Measurements from ENCODE around the gene DOK3. TPM values are rescaled to one million over a fixed set of nuclear protein-coding genes. Genes with fewer than 3 reads are reported as not detected.

The DOK3 gene
- total RNA-seq, 1 donor from 2014 or later: 4.7 TPM

- Mint-ChIP-seq H3K27ac (no peak overlapping the region), H3K4me1 (no peaks in the 10 kb centered on the region), H3K9me3 (no peaks in the 10 kb centered on the region), H3K36me3 (peaks cover 16% of the 10 kb centered on the region), H3K27me3 (ENCODE audit: low read depth) (no peaks in the 10 kb centered on the region), H3K4me3 (no peak overlapping the region)
- DNase-seq (ENCODE audit: low spot score in 2 of 2, unreplicated experiment in 2 of 2): no peak
- TF ChIP-seq, protein P1, sequence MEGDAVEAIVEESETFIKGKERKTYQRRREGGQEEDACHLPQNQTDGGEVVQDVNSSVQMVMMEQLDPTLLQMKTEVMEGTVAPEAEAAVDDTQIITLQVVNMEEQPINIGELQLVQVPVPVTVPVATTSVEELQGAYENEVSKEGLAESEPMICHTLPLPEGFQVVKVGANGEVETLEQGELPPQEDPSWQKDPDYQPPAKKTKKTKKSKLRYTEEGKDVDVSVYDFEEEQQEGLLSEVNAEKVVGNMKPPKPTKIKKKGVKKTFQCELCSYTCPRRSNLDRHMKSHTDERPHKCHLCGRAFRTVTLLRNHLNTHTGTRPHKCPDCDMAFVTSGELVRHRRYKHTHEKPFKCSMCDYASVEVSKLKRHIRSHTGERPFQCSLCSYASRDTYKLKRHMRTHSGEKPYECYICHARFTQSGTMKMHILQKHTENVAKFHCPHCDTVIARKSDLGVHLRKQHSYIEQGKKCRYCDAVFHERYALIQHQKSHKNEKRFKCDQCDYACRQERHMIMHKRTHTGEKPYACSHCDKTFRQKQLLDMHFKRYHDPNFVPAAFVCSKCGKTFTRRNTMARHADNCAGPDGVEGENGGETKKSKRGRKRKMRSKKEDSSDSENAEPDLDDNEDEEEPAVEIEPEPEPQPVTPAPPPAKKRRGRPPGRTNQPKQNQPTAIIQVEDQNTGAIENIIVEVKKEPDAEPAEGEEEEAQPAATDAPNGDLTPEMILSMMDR (IDR thresholded peaks at IDR 0.05; ENCODE audit: unreplicated experiment): no peak
Measured at GRCh38 chr5:177526791-177527190, 17.2 kb upstream of the DOK3 start.

DNA sequence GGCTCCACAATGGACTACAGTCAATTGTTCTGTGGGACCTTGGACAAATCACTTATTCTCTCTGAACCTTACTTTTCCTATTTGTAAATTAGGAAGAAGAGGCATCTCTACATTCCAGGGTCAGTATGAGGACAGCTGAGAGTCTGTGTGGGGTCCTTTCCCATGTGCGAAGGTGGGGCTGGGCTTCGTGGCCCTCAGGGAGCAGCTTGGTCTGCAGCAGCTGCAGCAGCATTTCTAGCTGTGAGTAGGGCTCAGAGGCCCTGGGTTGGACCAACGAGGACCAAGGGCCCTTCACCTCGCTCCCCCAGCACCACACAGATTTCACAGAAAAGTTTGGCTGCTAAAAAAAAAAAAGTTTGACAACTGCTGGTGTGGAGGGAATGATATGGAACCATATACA lies 16.6 kb upstream of the DOK3 start:
- Mint-ChIP-seq H3K36me3 (peaks cover 16% of the 10 kb centered on the region), H3K27ac (no peak overlapping the region)

DNA sequence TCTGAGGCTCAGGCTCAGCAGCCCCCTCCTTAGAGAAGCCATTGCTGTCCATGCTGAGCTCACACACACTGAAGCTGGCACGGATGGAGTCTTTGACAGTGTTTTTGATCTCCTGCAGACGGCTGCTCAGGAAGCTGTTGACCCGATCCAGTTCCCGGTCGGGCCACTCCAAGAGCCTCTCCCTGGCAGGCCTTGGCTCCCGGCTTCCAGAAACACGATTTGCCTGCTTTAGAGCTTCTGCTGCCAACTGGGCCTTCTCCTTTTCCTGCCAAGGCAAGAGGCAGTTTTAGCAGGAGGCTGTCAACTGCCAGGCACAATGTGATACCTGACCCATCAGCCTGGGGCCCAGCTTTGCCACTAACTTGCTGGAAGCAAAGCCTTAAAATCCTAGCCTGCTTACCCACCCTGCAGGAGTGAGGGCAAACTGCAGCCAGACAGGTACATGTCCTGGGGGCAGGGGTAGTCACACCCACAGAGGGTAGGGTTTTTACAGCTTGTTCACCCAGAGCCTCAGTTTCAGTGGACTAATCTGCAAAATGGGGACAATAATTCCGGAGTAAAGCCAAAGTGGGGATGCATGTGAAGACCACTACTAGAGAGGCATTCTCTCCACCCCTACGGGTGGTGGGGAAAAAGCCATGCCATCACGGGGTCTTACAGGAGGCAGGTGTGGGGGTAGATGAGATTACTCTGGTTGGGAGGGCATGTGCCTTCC lies 15.5 kb upstream of the DOK3 start:
- Mint-ChIP-seq H3K27ac (no peak overlapping the region), H3K4me1 (no peaks in the 10 kb centered on the region), H3K4me3 (no peak overlapping the region), H3K27me3 (ENCODE audit: low read depth) (no peaks in the 10 kb centered on the region), H3K36me3 (peaks cover 16% of the 10 kb centered on the region), H3K9me3 (no peaks in the 10 kb centered on the region)
- TF ChIP-seq, protein P1 (IDR thresholded peaks at IDR 0.05; ENCODE audit: unreplicated experiment): no peak
- no peak for DNase-seq (ENCODE audit: low spot score in 2 of 2, unreplicated experiment in 2 of 2)

More for the DNA sequence above, 16.6 kb upstream of the DOK3 start:
- Mint-ChIP-seq H3K4me1 (no peaks in the 10 kb centered on the region), H3K9me3 (no peaks in the 10 kb centered on the region), H3K4me3 (no peak overlapping the region), H3K27me3 (ENCODE audit: low read depth) (no peaks in the 10 kb centered on the region)
- TF ChIP-seq, protein P1 (IDR thresholded peaks at IDR 0.05; ENCODE audit: unreplicated experiment): no peak
- no peak for DNase-seq (ENCODE audit: low spot score in 2 of 2, unreplicated experiment in 2 of 2)

DNA sequence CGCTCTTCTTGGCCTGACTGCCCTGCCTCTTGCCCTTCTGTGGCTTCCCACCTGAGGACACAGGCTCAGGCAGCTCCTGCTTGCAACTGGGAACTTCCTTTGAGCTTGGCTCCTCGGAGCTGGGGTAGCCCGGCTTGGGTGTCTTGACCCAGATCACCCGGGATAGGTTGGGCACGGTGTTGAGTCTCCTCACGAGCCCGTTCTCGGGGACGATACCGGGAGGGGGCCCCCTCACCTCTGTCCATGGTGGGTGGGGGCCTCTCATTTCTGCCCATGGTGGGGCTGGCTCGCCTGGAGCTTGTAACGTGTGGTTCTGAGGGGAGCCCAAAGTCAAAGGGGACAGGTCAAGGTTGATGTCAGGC lies 14.9 kb upstream of the DOK3 start:
- Mint-ChIP-seq H3K36me3 (peaks cover 18% of the 10 kb centered on the region), H3K27ac (no peak overlapping the region), H3K4me3 (no peak overlapping the region), H3K9me3 (no peaks in the 10 kb centered on the region), H3K4me1 (no peaks in the 10 kb centered on the region), H3K27me3 (ENCODE audit: low read depth) (no peaks in the 10 kb centered on the region)
- TF ChIP-seq, protein P1 (IDR thresholded peaks at IDR 0.05; ENCODE audit: unreplicated experiment): no peak
- DNase-seq (ENCODE audit: low spot score in 2 of 2, unreplicated experiment in 2 of 2): no peak

DNA sequence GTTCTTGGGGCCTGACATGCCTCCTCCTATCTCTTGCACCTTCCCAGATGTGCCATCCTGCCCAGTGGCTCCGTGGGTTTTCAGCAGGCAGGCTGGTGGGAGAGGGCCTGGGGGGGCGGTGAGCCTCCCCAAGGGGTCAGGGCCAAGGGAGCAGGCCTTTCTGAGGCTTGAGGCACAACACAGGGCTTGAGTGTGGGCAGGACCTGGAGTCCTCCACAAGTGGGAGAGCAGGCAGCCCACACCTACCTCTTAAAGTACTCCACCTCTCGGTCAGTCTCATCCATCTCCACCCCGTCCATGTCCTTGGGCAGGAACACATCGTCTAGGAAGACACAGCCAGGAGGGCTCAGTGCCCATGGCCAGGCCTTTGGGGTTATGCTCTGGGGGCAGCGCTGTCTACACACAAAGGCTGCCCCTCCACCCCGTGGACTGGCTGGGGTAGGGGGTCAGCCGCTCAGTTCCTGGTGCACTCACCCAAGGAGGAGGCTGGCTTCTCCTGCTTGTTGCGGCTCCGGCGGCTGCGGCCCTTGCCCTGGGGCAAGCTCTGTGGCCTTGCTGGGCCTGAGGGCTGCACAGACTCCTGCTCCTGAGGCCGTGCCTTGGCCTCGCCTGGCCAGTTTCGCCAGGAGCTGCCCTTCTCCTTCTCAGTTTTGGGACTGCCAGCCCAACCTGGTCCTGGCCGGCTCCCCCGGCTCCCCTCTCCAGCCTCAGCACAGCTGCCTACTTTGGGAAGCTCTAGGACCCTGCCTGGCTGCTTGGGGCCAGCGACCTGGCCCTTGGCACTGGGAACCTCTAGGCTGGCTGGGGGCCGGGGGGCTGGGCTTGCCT lies 14.3 kb upstream of the DOK3 start:
- no peaks in the 10 kb centered on the region for H3K4me1 Mint-ChIP-seq
- no peaks in the 10 kb centered on the region for H3K9me3 Mint-ChIP-seq
- TF ChIP-seq, protein P1 (IDR thresholded peaks at IDR 0.05; ENCODE audit: unreplicated experiment): no peak
- H3K27me3 Mint-ChIP-seq (ENCODE audit: low read depth): no peaks in the 10 kb centered on the region
- no peak overlapping the region for H3K27ac Mint-ChIP-seq
- H3K36me3 Mint-ChIP-seq: peaks cover 15% of the 10 kb centered on the region
- no peak overlapping the region for H3K4me3 Mint-ChIP-seq
- DNase-seq (ENCODE audit: low spot score in 2 of 2, unreplicated experiment in 2 of 2): no peak

All from mesothelial cell of epicardium (in vitro differentiated cells).